HG03558 (cell line): ENCODE results near the gene ACR.

ENCODE experiments used
- ATAC-seq: cut with Tn5 transposase; IDR thresholded peaks from one replicate; pipeline ENCODE4 v1.9.1; 2021; ENCODE audit warnings: moderate number of reproducible peaks; ENCODE audit not compliant: unreplicated experiment; ENCODE audit errors: extremely low read depth

ACR gene

DNA sequence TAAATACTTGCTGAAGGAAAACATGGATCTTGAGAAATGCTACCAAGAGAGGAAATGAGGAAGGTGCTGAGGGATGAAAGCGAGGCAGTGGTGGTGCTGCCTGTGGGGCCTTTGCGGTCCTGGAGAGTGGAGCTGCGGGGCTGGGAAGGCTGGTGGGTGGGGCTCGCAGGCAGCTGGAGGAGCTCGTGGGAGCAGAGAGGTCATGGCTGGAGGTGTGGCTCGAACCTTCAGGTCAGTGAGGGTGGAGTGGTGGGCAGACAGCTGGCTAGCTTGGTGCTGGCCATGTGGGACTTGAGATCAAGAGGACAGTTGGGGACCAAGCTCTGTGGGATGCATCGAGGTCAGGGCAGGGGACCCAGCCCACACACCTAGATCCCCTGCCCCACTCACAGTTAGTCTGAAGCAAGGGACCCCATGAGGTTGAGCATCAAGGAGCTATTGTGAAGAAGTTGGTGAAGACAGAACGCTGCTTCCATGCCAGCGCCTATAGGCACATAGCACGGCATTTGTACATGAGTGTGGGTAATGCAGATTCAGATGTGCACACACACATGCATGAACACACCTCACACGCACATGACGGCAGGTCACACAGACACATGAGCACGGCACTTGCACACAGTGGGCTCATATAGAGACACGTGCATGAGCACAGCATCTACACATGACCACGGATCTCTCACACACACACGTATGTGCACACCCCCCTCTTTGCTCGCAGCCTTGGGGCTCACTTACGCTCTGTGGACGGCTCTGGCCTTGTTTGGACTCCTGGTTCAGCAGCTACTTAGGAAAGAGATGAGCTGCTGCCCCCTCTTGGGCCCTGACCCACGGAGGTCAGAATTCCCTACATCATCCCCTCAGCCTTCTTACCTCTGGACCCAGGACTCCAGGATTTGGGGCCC lies 34.9 kb upstream of the ACR start:
- ATAC-seq: no peak

GRCh38 chr22:50703726-50704509 lies 34.1 kb upstream of the ACR start:
- no peak for ATAC-seq

GRCh38 chr22:50704510-50705218 lies 33.3 kb upstream of the ACR start:
- ATAC-seq: no peak

DNA sequence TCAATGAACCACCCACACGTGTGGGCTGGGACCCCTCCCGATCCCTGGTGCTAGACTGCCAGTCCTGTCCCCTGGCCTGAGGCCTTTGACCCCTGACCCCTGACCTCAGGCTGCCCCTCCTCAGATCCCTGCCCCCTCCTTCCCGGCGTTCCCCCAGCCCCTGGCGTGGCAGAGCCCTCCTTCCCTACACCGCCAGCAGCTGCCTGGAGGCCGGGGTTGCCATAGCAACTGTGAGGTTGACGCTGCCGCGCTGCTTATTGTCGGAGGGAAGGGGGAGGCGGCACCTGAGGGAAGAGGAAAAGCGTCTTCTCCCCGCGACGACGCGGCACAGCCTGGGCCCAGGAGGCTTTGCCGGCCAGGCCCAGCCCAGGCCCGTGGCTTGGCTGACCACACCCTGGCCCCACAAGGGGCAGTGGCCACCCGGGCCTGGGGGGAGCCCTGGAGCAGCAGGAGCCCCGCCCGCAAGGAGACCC lies 32.7 kb upstream of the ACR start:
- no peak for ATAC-seq

DNA sequence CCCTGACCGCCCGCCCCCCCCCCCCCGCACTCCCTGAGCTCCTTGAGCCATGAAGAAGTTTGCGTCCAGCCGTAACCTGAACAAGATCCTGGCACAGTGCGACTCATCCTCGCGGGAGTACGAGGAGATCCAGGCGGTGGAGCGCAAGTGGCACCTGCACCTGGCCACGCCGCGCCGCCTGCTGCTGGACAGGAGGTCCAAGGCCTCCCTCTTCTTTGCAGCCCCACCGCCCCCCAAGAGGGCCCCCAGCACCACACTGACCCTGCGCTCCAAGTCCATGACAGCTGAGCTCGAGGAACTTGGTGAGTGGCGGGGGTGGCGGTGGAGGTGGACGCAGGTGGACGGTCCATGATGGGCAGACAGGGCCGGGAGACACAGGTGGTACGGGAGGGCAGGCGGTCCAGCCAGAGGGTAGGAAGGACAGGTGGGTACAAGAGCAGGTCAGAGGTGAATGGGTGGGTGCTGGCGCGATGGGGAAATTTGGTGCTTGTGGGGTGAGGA lies 32.1 kb upstream of the ACR start:
- no peak for ATAC-seq

GRCh38 chr22:50706481-50707125 lies 31.4 kb upstream of the ACR start:
- no peak for ATAC-seq

GRCh38 chr22:50708474-50708873 lies 29.5 kb upstream of the ACR start:
- no peak for ATAC-seq

- ATAC-seq: no peak
Observed at GRCh38 chr22:50708996-50709395, 29.0 kb upstream of the ACR start.

GRCh38 chr22:50710221-50710620 lies 27.8 kb upstream of the ACR start:
- no peak for ATAC-seq

DNA sequence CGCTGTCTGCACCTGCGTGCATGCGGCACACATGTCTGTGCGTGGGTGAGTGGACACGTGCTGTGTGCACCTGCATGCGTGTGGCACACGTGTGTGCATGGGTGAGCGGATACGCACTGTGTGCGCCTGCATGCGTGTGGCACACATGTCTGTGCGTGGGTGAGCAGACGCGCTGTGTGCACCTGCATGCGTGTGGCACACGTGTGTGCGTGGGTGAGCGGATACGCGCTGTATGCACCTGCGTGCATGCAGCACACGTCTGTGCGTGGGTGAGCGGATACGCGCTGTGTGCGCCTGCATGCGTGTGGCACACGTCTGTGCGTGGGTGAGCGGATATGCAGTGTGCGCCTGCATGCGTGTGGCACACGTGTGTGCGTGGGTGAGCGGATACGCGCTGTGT lies 27.1 kb upstream of the ACR start:
- no peak for ATAC-seq

GRCh38 chr22:50711446-50712340 lies 26.3 kb upstream of the ACR start:
- ATAC-seq: no peak

- no peak for ATAC-seq
Observed at GRCh38 chr22:50712341-50713007, 25.5 kb upstream of the ACR start.

DNA sequence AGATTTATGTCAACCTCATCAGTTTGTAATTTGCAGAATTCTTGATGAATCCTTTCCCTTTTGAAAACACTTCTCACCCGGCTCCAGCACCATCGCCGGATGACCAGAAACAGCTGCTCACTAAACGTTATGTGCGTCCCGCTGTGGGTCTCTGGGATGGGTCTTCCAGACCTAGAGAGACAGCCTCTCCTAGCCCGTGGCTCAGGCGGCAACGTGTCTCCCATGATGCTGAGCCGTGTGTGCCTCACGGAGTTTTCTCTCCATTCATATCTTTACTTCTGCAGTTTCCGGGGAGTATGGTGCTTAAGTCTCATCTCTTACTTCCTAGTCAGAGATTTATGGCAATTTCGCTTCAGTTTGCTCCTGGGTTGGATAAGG lies 25.0 kb upstream of the ACR start:
- ATAC-seq: no peak

DNA sequence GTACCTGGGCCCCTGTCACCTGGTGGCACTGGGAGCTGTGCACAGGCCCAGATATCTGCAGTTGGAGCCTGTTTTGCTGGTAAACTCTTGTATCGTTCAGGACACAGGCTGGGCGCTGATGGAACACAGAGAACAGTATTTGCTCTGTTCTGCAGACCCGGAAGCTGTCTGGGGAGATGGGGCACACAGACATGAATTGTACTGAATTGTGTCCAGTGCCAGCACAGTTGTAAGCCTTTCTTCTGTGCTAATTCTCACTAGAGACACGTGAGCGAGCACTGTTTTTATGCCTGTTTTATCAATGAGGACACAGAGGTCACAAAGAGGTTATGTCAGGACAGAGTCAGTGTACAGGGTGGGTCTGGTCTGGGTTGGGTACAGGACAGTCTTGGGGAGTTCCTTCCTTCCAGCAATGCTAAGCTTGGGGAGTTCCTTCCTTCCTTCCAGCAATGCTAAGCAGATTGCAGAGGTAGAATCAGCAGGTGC lies 24.4 kb upstream of the ACR start:
- ATAC-seq: no peak

GRCh38 chr22:50714150-50714549 lies 23.9 kb upstream of the ACR start:
- ATAC-seq: no peak

DNA sequence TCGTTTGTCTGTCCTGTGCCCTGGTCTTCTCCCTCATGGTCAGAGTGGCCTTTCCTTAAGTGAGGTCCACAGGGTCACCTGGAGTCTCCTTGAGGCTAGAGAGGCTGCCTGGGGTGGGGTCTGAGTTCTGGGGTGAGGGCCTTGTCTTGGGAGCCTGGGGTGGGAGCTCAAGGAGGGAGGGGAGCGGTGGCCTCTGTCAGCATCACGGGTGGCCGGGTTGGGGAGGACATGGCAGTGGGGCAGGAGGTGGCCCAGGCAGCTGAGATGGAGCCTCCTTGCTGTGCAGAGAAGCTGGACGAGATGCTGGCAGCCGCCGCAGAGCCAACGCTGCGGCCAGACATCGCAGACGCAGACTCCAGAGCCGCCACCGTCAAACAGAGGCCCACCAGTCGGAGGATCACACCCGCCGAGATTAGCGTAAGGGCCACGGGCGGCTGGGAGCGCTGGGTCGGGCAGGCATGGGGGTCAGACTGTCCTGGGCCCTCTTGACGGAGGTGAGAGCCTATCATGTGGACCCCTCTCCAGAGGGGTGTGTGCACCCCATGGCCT lies 23.3 kb upstream of the ACR start:
- ATAC-seq: no peak

DNA sequence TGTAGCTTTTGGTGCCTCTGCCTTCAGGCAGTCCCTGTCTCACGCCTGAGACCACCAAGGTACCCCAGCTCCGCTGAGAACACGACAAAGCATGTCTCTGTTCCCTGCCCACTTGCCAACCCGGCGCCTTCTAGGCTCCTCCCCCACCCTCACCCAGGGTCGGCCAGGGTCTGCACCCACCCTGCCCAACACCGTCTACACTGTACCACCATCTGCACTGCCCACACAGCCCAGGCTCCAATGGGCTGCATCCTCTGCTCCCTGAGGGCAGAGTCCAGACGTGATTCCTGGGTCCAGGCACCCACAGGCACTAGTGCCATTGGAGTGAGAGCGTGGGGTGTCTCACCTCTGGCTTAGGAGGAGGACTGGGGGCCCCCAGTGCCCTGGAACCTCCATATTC lies 22.8 kb upstream of the ACR start:
- no peak for ATAC-seq

DNA sequence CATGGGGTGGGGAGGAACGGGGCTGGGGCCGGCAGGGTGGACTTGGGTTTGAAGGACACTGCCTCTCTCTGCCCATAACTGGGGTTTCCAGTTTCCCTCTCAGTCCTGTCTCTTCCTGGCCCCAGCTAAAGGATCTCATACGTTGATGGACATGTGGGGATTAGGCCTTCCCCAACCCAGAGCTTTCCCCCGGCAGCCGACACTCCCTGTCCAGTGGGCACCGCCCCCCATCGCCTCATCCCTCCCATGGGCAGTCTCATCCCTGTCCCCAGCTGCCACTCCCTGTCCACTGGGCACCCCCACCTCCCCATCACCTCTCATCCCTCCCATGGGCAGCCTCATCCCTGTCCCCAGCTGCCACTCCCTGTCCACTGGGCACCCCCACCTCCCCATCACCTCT lies 22.2 kb upstream of the ACR start:
- no peak for ATAC-seq
